Hepatocyte (in vitro differentiated cells): ENCODE measurements around the gene SPOCD1. TPM values are rescaled to one million over a fixed set of nuclear protein-coding genes. Genes with fewer than 3 reads are reported as not detected.
A peak's percentile ranks its signal among the peaks of the same experiment; 100 is the strongest.

Experiments
- DNase-seq: peaks from one replicate; pipeline ENCODE4 v3.0.0-alpha.2; 2016; ENCODE audit warnings: low spot score
- H2AFZ ChIP-seq: fragments of 200-600 bp; sonication (generic); 2 replicates; pipeline ENCODE4 v1.6.0; 2016; ENCODE audit warnings: antibody characterized with exemption, mild to moderate bottlenecking
- H3K27ac ChIP-seq: fragments of 200-600 bp; sonication (generic); 2 replicates; pipeline ENCODE4 v1.5.1; 2016; ENCODE audit warnings: mild to moderate bottlenecking
- H3K27me3 ChIP-seq: fragments of 200-600 bp; sonication (generic); 2 replicates; pipeline ENCODE4 v1.6.1; 2016
- H3K36me3 ChIP-seq: fragments of 200-600 bp; sonication (generic); replicated peaks from 2 replicates; pipeline ENCODE4 v1.5.1; 2016; ENCODE audit warnings: low read depth; ENCODE audit not compliant: insufficient read depth
- H3K4me1 ChIP-seq: fragments of 200-600 bp; sonication (generic); 2 replicates; pipeline ENCODE4 v1.5.1; 2016; ENCODE audit warnings: mild to moderate bottlenecking, moderate library complexity; ENCODE audit not compliant: insufficient read depth
- H3K4me2 ChIP-seq: fragments of 200-600 bp; sonication (generic); 2 replicates; pipeline ENCODE4 v1.6.0; 2016
- H3K4me3 ChIP-seq: fragments of 200-600 bp; sonication (generic); 2 replicates; pipeline ENCODE4 v1.5.1; 2016; ENCODE audit warnings: mild to moderate bottlenecking
- H3K79me2 ChIP-seq: fragments of 200-600 bp; sonication (generic); 2 replicates; pipeline ENCODE4 v1.6.0; 2017; ENCODE audit warnings: mild to moderate bottlenecking
- H3K9me2 ChIP-seq: fragments of 200-600 bp; sonication (generic); replicated peaks from 2 replicates; pipeline ENCODE4 v1.6.0; 2017; ENCODE audit warnings: mild to moderate bottlenecking; ENCODE audit not compliant: insufficient read depth
- H3K9me3 ChIP-seq: fragments of 200-600 bp; sonication (generic); 2 replicates; pipeline ENCODE4 v1.5.1; 2016; ENCODE audit warnings: low read depth, mild to moderate bottlenecking
- H4K20me1 ChIP-seq: fragments of 200-600 bp; sonication (generic); 2 replicates; pipeline ENCODE4 v1.6.0; 2016; ENCODE audit warnings: mild to moderate bottlenecking; ENCODE audit not compliant: insufficient read depth, poor library complexity, severe bottlenecking
- CTCF ChIP-seq: fragments of 200-600 bp; sonication (generic); IDR thresholded peaks from 2 replicates; pipeline ENCODE4 v1.5.1; 2016; ENCODE audit warnings: antibody characterized with exemption, mild to moderate bottlenecking; ENCODE audit not compliant: poor library complexity
- EZH2 ChIP-seq: fragments of 200-600 bp; sonication (generic); IDR thresholded peaks from 2 replicates; pipeline ENCODE4 v1.6.1; 2016; ENCODE audit warnings: antibody characterized with exemption, mild to moderate bottlenecking, borderline replicate concordance
- EZH2phosphoT487 ChIP-seq: fragments of 200-600 bp; sonication (generic); IDR thresholded peaks from one replicate; pipeline ENCODE4 v1.6.1; 2018; ENCODE audit warnings: antibody characterized with exemption, mild to moderate bottlenecking, low read depth, moderate library complexity; ENCODE audit not compliant: unreplicated experiment, severe bottlenecking
- WGBS: methylation state at CpG from one replicate; pipeline ENCODE4 v1.1.6; 2016; ENCODE audit warnings: low lambda C conversion rate; ENCODE audit errors: missing lambda C conversion rate; 5-methylcytosine and 5-hydroxymethylcytosine counted together
- polyA plus RNA-seq: library from polyadenylated mRNA; unstranded; fragments of >200 nt; fragmentation: Nextera tagmentation; extraction: Ambion mirVana; gene quantifications from 2 replicates; pipeline ENCODE4 v1.2.1, GENCODE V29; 2016
- total RNA-seq: library from RNA; depleted of rRNA; stranded (reverse); fragments of >200 nt; gene quantifications from 2 replicates; pipeline ENCODE4 v1.2.3, GENCODE V29; 2014

SPOCD1 gene
- total and polyA plus RNA-seq, 2 experiments from 2014 or later = 1.4 to 2.8 TPM

GRCh38 chr1:31815307-31815645 lies 546 bp downstream of the SPOCD1 start:
- Histone ChIP-seq H3K4me2 (peak overlapping the region; percentile 53), H3K27ac (no peak overlapping the region), H4K20me1 (no peaks in the 10 kb centered on the region), H2AFZ (peak overlapping the region; percentile 26), H3K79me2 (no peaks in the 10 kb centered on the region), H3K4me3 (no peak overlapping the region), H3K4me1 (no peaks in the 10 kb centered on the region), H3K27me3 (no peaks in the 10 kb centered on the region), H3K36me3 (no peaks in the 10 kb centered on the region), H3K9me3 (no peaks in the 10 kb centered on the region), H3K9me2 (no peaks in the 10 kb centered on the region)
- 93% methylated on average over 7 of the region's 7 CpGs for WGBS
- TF ChIP-seq CTCF = no peak
- DNase-seq = no peak

GRCh38 chr1:31814631-31815306 lies 1.1 kb downstream of the SPOCD1 start:
- TF ChIP-seq CTCF = no peak
- no peak for TF ChIP-seq EZH2
- no peak for TF ChIP-seq EZH2phosphoT487
- DNase-seq = no peak
- Histone ChIP-seq H2AFZ (no peak overlapping the region), H3K4me2 (no peak overlapping the region), H3K27me3 (no peaks in the 10 kb centered on the region), H3K4me3 (no peak overlapping the region), H3K4me1 (no peaks in the 10 kb centered on the region), H3K9me2 (no peaks in the 10 kb centered on the region), H3K79me2 (no peaks in the 10 kb centered on the region), H3K36me3 (no peaks in the 10 kb centered on the region), H4K20me1 (no peaks in the 10 kb centered on the region), H3K9me3 (no peaks in the 10 kb centered on the region), H3K27ac (no peak overlapping the region)
- 84% methylated on average over 10 of the region's 10 CpGs for WGBS

- Histone ChIP-seq H2AFZ (no peak overlapping the region), H3K9me3 (no peaks in the 10 kb centered on the region), H3K36me3 (no peaks in the 10 kb centered on the region), H3K4me2 (no peak overlapping the region), H3K4me1 (no peaks in the 10 kb centered on the region), H4K20me1 (no peaks in the 10 kb centered on the region), H3K27ac (no peak overlapping the region), H3K4me3 (no peak overlapping the region), H3K79me2 (no peaks in the 10 kb centered on the region), H3K27me3 (no peaks in the 10 kb centered on the region), H3K9me2 (no peaks in the 10 kb centered on the region)
- 83% methylated on average over 11 of the region's 11 CpGs for WGBS
- TF ChIP-seq EZH2 (no peak), EZH2phosphoT487 (no peak)
- no peak for DNase-seq
Observed at GRCh38 chr1:31814041-31814511, 1.7 kb downstream of the SPOCD1 start.

- H3K27ac ChIP-seq = no peak overlapping the region
- no peak overlapping the region for H3K4me3 ChIP-seq
- H3K4me1 ChIP-seq = no peaks in the 10 kb centered on the region
- H2AFZ ChIP-seq = no peak overlapping the region
- DNase-seq = no peak
- H3K27me3 ChIP-seq = no peaks in the 10 kb centered on the region
- 91% methylated on average over 9 of the region's 9 CpGs for WGBS
- H3K9me2 ChIP-seq = no peaks in the 10 kb centered on the region
- TF ChIP-seq CTCF (no peak), EZH2phosphoT487 (no peak), EZH2 (no peak)
- no peaks in the 10 kb centered on the region for H4K20me1 ChIP-seq
- no peaks in the 10 kb centered on the region for H3K79me2 ChIP-seq
- no peaks in the 10 kb centered on the region for H3K9me3 ChIP-seq
- no peaks in the 10 kb centered on the region for H3K36me3 ChIP-seq
- H3K4me2 ChIP-seq = no peak overlapping the region
Observed at GRCh38 chr1:31812158-31812829, 3.5 kb downstream of the SPOCD1 start.
